Measurements from ENCODE around the gene UBAP2.
A peak's percentile ranks its signal among the peaks of the same experiment; 100 is the strongest.

The UBAP2 gene

DNA sequence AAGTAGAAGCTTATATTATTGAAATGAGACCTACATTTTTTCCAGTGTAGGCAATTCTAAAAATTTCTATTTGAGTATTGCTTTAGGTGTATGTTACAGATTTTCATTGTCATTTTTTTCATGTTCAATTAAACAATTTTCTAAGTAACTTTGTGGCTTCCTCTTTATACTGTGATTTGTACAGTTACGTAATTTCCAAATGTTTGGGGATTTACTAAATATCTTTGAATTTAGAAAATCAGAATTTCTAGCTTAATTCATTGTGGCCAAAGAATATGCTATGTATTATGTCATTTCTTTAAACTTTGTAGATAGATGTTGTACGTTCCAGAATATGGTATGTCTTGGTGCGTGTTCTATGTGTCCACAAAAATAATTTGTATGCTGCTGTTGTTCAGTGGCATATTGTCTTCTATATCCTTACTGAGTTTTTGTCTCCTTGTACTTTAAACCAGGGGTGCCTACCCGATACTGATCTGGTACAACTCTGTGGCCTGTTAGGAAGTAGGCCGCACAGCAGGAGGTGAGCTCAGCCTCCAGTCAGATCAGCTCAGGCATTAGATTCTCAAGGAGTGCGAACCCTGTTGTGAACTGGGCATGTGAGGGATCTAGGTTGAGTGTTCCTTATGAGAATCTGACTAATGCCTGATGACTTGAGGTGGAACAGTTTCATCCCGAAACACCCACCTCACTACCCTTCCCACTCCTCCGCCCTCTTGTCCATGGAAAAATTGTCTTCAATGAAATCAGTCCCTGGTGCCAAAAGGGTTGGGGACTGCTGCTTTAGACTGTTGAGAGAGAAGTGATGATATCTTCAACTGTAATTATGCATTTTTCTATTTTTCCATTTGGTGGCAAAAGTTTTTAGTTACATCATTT lies 168.2 kb downstream of the UBAP2 start:
- peak; percentile 15 for DNase-seq (ENCODE audit: low read depth, low spot score)

- DNase-seq (ENCODE audit: low read depth, low spot score): no peak
Observed at GRCh38 chr9:33878691-33879366, 169.9 kb downstream of the UBAP2 start.

DNA sequence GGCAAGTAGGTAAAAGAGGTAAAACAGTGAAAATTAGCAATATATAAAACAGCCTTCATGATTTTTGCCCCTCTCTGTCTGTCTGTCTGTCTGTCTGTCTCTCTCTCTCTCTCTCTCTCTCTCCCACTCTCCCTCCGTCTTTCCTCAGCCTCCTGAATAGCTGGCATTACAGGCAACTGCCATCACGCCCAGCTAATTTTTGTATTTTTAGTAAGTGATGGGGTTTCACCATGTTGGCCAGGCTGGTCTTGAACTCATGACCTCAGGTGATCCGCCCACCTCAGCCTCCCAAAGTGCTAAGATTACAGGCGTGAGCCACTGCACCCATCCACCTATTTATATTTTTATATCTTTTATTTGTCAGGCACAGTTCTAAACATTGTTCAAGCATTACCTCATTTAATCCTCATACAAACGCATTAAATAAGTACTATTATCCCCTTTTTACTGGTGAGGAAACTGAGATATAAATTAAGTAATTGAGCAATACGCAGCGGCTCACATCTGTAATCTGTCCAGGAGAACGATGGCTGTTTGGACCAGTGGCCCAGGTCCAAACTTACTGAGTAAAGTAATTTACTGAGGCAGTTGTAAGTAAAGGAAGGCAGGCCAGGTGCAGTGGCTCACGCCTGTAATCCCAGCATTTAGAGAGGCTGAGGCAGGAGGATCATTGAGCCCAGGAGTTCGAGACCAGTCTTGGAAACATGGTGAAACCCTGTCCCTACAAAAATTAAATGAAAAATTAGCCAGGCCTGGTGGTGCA lies 170.8 kb downstream of the UBAP2 start:
- no peak for DNase-seq (ENCODE audit: low read depth, low spot score)
